ENCODE results near the gene PLEKHH3. TPM values are rescaled to one million over a fixed set of nuclear protein-coding genes. Genes with fewer than 3 reads are reported as not detected.

PLEKHH3 gene
- total RNA-seq, 1 experiment from 2014 or later: 66.3 TPM

GRCh38 chr17:42669977-42670788 is 6.6 kb downstream of the PLEKHH3 start:
- H3K9me2 ChIP-seq (ENCODE audit: insufficient read depth): no peaks in the 10 kb centered on the region
- no peaks in the 10 kb centered on the region for H3K9me3 ChIP-seq (ENCODE audit: control insufficient read depth in 1 of 2, insufficient read depth in 1 of 2, low read depth in 1 of 2, low read length in 2 of 2)
- H2AFZ ChIP-seq (ENCODE audit: low read depth, low read length, poor library complexity, severe bottlenecking): no peak overlapping the region
- peaks cover 23% of the 10 kb centered on the region for H3K79me2 ChIP-seq (ENCODE audit: insufficient read depth, low read length)
- TF ChIP-seq SP1 (IDR thresholded peaks at IDR 0.05; ENCODE audit: low read depth) (no peak), ELF1 (IDR thresholded peaks at IDR 0.05; ENCODE audit: borderline replicate concordance, low read depth) (no peak), EZH2 (IDR thresholded peaks at IDR 0.05) (no peak), CEBPB (IDR thresholded peaks at IDR 0.05; ENCODE audit: low read depth) (no peak), MAX (IDR thresholded peaks at IDR 0.05) (no peak), JUND (IDR thresholded peaks at IDR 0.05) (no peak), ZNF274 (IDR thresholded peaks at IDR 0.05; ENCODE audit: low read depth, low read length) (no peak), ZFX (IDR thresholded peaks at IDR 0.05) (no peak), ATF3 (IDR thresholded peaks at IDR 0.05) (no peak), ZBTB33 (IDR thresholded peaks at IDR 0.05; ENCODE audit: extremely low read depth, insufficient replicate concordance, low read length) (no peak)
- no peak overlapping the region for H3K4me2 ChIP-seq (ENCODE audit: low read length)
- ChIA-PET POLR2A (interaction anchor here (0.9 to 1.0 kb wide), 2 partner anchors 8 to 9 kb away, joined by 3 read pairs; no protein-coding TSS in a partner anchor), RAD21 (ENCODE audit: low non-redundant PET in 1 of 2, low total read pairs in 2 of 2, uncharacterized antibody in 2 of 2, unreplicated experiment in 2 of 2) (no interaction called here), CTCF (no interaction called here)
- intact Hi-C loops (cut with micrococcal nuclease): no loop called here
- no peaks in the 10 kb centered on the region for H3K27me3 ChIP-seq (ENCODE audit: insufficient read depth, low read length)
- no TSS peak for BruUV-seq (replicated peaks)
- no peak overlapping the region; the same call in 1 of the 2 replicates for H3K27ac ChIP-seq (ENCODE audit: low read depth, low read length)
- no peak for DNase-seq (ENCODE audit: low read depth, low spot score)
- H3K9ac ChIP-seq (ENCODE audit: low read length): no peak overlapping the region
- H4K20me1 ChIP-seq (ENCODE audit: insufficient read depth): no peaks in the 10 kb centered on the region; the same call in 1 of the 2 replicates
- H3K4me1 ChIP-seq (ENCODE audit: control insufficient read depth in 1 of 2, insufficient read depth in 2 of 2, low read length in 2 of 2): peaks cover 27 to 38% of the 10 kb centered on the region in 2 experiments
- H3K4me3 ChIP-seq (replicated peaks in 1 of 2; ENCODE audit: low read depth in 1 of 2, low read length in 2 of 2): no peak overlapping the region
- H3K36me3 ChIP-seq (ENCODE audit: control insufficient read depth in 1 of 2, insufficient read depth in 2 of 2, low read length in 2 of 2): peaks cover 21 to 39% of the 10 kb centered on the region in 2 experiments; a peak in 3 of 4 replicates
- no peak for ATAC-seq

Data from HCT116 (cell line).